Mammary epithelial cell (primary cell): Measurements from ENCODE around the gene RASGRP1.

Experiments
- CTCF ChIP-seq, 2 donors: IDR thresholded peaks in 1 of 2; conservative IDR thresholded peaks in 1 of 2; 2 replicates each; pipeline ENCODE4 v1.5.1; 2011 to 2012; ENCODE audit warnings: inconsistent platforms in 2 of 2, low read length in 2 of 2, mild to moderate bottlenecking in 2 of 2, control low read depth in 1 of 2, low read depth in 1 of 2; ENCODE audit not compliant: insufficient read depth in 1 of 2; ENCODE audit errors: extremely low read depth in 1 of 2
- EZH2 ChIP-seq: IDR thresholded peaks from 2 replicates; pipeline ENCODE4 v1.6.1; 2012; ENCODE audit warnings: low read length, inconsistent platforms, borderline replicate concordance

- TF ChIP-seq CTCF (conservative IDR thresholded peaks at IDR 0.05 in 1 of 2, IDR thresholded peaks at IDR 0.05 in 1 of 2; ENCODE audit: extremely low read depth in 1 of 2, insufficient read depth in 1 of 2, low read depth in 1 of 2, low read length in 2 of 2) (no peak), EZH2 (no peak)
Measured at GRCh38 chr15:38593524-38593923, 28.9 kb upstream of the RASGRP1 start.
